Measurements from ENCODE around the gene AFG3L2. TPM values are rescaled to one million over a fixed set of nuclear protein-coding genes. Genes with fewer than 3 reads are reported as not detected.

The AFG3L2 gene
- 60.2 and 60.8 TPM in 2 replicates for total RNA-seq
- polyA plus RNA-seq: 43.0 and 44.1 TPM in 2 replicates

DNA sequence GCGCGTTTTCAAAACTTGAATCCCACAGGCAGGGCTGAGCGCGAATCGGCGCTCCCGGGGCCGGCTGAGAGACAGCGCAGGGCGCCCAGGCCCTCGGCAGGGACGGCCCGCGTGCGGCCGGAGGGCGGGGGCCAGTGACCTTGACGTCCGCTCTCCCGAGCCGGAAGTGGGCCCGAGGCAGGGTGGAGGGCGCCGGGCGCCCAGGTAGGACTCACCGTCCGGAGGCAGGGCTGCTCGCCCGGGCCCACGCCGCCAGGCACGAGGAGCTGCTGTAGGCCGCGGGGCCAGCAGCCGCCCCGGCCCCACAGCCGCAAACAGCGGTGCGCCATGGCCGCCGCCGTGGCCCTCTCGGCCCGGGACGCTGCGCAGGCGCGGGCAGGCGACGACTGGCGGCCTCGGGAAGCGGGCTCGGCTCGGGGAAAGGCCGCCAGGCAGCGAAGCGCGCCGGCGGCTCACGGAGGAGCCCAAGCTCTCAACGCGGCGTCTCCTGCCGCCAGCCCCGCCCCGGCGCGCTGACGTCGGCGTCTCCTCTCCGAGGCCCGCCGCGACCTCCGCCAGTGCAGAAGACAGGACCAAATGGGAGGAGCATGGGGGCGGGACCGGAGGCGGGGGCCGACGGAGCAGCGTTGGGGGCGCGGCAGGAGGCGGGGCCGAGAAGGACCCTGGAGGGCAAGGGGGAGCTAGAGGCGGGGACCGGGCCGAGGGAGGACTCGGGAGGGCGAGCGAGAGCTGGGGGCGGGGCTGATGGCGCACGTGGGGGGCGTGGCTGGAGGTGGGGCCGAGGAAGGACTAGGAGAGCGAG lies at the start of gene AFG3L2:
Gene AFG3L2, minus strand, starts transcription at position 474 of the 802 bp plus-strand sequence. Its CDS starts 145 bp downstream, at position 329.
- TF ChIP-seq EZH2 (IDR thresholded peaks at IDR 0.05; ENCODE audit: borderline replicate concordance) (no peak), EZH2phosphoT487 (IDR thresholded peaks at IDR 0.05; ENCODE audit: low read depth, severe bottlenecking, unreplicated experiment) (no peak)
- TF ChIP-seq, protein P1, sequence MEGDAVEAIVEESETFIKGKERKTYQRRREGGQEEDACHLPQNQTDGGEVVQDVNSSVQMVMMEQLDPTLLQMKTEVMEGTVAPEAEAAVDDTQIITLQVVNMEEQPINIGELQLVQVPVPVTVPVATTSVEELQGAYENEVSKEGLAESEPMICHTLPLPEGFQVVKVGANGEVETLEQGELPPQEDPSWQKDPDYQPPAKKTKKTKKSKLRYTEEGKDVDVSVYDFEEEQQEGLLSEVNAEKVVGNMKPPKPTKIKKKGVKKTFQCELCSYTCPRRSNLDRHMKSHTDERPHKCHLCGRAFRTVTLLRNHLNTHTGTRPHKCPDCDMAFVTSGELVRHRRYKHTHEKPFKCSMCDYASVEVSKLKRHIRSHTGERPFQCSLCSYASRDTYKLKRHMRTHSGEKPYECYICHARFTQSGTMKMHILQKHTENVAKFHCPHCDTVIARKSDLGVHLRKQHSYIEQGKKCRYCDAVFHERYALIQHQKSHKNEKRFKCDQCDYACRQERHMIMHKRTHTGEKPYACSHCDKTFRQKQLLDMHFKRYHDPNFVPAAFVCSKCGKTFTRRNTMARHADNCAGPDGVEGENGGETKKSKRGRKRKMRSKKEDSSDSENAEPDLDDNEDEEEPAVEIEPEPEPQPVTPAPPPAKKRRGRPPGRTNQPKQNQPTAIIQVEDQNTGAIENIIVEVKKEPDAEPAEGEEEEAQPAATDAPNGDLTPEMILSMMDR (IDR thresholded peaks at IDR 0.05; ENCODE audit: poor library complexity): no peak
- Histone ChIP-seq H4K20me1 (ENCODE audit: insufficient read depth, poor library complexity, severe bottlenecking) (peaks cover 18% of the 10 kb centered on the region), H3K27me3 (no peaks in the 10 kb centered on the region), H3K4me2 (peak within 1 kb of the TSS; percentile 96), H2AFZ (peak within 1 kb of the TSS; percentile 67), H3K9me3 (ENCODE audit: low read depth) (no peaks in the 10 kb centered on the region), H3K4me3 (peak within 1 kb of the TSS; percentile 76), H3K27ac (peak within 1 kb of the TSS; percentile 99), H3K4me1 (ENCODE audit: insufficient read depth) (peaks cover 19% of the 10 kb centered on the region), H3K79me2 (peaks cover 46% of the 10 kb centered on the region), H3K36me3 (replicated peaks; ENCODE audit: insufficient read depth, low read depth) (no peaks in the 10 kb centered on the region), H3K9me2 (replicated peaks; ENCODE audit: insufficient read depth) (no peaks in the 10 kb centered on the region)
- under 1% methylated on average over 41 of the region's 100 CpGs for WGBS (ENCODE audit: low lambda C conversion rate, missing lambda C conversion rate)
- DNase-seq (ENCODE audit: low spot score): peak; percentile 84

- Histone ChIP-seq H3K27ac (no peak overlapping the region), H3K36me3 (replicated peaks; ENCODE audit: insufficient read depth, low read depth) (no peaks in the 10 kb centered on the region), H3K9me3 (ENCODE audit: low read depth) (no peaks in the 10 kb centered on the region), H3K79me2 (no peaks in the 10 kb centered on the region), H3K4me2 (no peak overlapping the region), H3K4me1 (ENCODE audit: insufficient read depth) (peaks cover 6% of the 10 kb centered on the region), H3K9me2 (replicated peaks; ENCODE audit: insufficient read depth) (no peaks in the 10 kb centered on the region), H3K4me3 (no peak overlapping the region), H4K20me1 (ENCODE audit: insufficient read depth, poor library complexity, severe bottlenecking) (no peaks in the 10 kb centered on the region), H2AFZ (no peak overlapping the region), H3K27me3 (no peaks in the 10 kb centered on the region)
- no peak for DNase-seq (ENCODE audit: low spot score)
- TF ChIP-seq EZH2phosphoT487 (IDR thresholded peaks at IDR 0.05; ENCODE audit: low read depth, severe bottlenecking, unreplicated experiment) (no peak), EZH2 (IDR thresholded peaks at IDR 0.05; ENCODE audit: borderline replicate concordance) (no peak)
- TF ChIP-seq, protein P1 (IDR thresholded peaks at IDR 0.05; ENCODE audit: poor library complexity): no peak
- WGBS (ENCODE audit: low lambda C conversion rate, missing lambda C conversion rate): 86% methylated on average over 4 of the region's 4 CpGs
Measured at GRCh38 chr18:12424252-12424651, 47.2 kb upstream of the AFG3L2 start.

DNA sequence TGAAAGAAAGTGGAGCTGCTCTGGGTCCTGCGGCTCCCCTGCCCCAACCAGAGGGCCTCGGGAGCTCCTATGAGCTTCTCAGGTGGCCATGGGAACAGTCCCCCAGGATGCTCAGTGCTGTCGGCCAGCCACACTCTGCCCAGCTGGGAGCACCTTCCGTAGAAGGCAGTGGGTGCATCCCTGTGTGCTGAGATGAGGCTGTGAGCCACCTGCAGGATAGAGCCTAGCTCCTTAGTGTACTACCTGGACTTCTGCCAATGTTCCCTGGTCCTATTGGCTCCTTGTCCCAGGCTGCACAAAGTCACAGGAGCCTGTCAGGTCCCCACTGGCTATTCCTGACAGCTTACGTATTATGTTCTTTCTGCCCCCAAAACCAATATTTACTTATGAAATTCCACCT lies 46.8 kb upstream of the AFG3L2 start:
- H2AFZ ChIP-seq: no peak overlapping the region
- peaks cover 6% of the 10 kb centered on the region for H3K4me1 ChIP-seq (ENCODE audit: insufficient read depth)
- TF ChIP-seq, protein P1 (IDR thresholded peaks at IDR 0.05; ENCODE audit: poor library complexity): no peak
- TF ChIP-seq EZH2 (IDR thresholded peaks at IDR 0.05; ENCODE audit: borderline replicate concordance) (no peak), EZH2phosphoT487 (IDR thresholded peaks at IDR 0.05; ENCODE audit: low read depth, severe bottlenecking, unreplicated experiment) (no peak)
- H3K79me2 ChIP-seq: no peaks in the 10 kb centered on the region
- no peaks in the 10 kb centered on the region for H3K27me3 ChIP-seq
- H3K9me2 ChIP-seq (replicated peaks; ENCODE audit: insufficient read depth): no peaks in the 10 kb centered on the region
- H3K36me3 ChIP-seq (replicated peaks; ENCODE audit: insufficient read depth, low read depth): no peaks in the 10 kb centered on the region
- 81% methylated on average over 5 of the region's 5 CpGs for WGBS (ENCODE audit: low lambda C conversion rate, missing lambda C conversion rate)
- H4K20me1 ChIP-seq (ENCODE audit: insufficient read depth, poor library complexity, severe bottlenecking): no peaks in the 10 kb centered on the region
- H3K27ac ChIP-seq: no peak overlapping the region
- H3K9me3 ChIP-seq (ENCODE audit: low read depth): no peaks in the 10 kb centered on the region
- H3K4me2 ChIP-seq: no peak overlapping the region
- H3K4me3 ChIP-seq: no peak overlapping the region
- peak; percentile 61 for DNase-seq (ENCODE audit: low spot score)
